ENCODE measurements around the gene TRPM1.

Gene TRPM1

DNA sequence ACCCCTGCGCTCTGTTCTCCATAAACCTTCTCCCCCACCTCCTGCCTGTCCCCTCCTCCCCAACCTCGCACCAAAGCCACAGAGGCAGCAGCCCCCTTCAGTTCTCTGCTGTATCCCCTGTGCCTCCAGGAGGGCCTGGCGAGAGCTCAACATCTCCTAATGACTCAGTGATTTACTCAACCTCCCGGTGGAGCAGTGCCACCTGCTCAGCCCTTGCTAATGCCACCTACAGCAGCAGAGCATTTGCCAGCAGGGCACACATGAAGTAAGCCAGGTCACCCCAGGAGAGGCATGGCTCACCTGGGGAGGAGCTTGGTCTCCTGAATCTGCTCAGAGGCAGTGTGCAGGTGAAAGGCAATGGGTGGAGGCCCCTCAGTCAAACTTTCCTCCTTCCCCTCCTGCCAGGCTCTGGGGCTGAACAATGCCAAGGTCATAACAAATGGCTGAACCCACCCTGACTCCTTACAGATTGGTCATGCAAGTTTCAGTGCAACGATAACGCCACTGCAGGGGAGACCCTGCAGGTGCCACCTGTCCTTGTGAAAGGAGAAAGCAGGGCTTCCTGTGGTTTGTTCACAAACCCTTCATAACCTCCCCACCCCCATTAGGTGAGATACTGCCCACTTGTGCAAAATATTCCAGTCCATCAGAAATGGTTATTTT is 19.8 kb downstream of the TRPM1 start:
- no peak for FAIRE-seq

DNA sequence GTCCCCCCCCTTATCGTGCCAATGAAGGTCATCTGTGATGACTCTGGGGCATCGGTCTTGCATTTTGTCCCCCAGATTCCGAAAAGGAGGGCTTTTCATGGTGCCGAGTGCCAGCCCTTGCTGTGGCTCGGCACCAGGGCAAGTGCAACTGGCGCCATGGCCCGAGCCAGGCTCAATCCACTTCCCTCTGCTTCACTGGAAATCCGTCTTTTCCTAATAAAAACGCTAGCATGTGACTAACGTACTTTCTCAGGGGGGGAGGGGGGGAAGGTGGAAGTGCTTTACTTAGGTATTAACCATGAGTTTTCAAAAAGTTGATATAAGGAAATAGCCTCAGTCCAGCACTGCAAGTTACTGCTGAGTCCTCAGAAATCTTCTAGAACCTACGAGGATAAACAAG is 20.5 kb downstream of the TRPM1 start:
- FAIRE-seq: no peak

DNA sequence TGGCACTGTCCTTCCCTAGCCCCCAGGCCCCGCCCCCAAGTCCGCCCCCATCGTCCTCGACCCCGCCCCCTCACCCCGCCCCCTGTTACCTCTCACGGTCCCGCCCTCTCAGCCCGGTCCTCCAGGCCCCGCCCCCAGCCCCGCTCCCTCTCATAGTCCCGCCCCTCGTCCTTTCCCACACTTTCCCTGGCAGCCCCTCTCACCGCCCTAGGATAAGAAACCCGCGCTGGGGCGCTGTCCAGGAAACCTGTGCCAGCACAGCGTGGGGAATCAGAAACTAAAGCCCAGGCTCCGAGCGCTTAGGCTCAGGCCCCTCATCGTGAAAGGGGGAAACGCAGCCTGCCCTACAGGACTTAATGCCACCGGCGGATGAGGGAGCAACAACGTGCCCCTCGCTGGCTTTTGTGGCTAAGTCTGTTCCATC is 20.9 kb downstream of the TRPM1 start:
- FAIRE-seq: no peak

DNA sequence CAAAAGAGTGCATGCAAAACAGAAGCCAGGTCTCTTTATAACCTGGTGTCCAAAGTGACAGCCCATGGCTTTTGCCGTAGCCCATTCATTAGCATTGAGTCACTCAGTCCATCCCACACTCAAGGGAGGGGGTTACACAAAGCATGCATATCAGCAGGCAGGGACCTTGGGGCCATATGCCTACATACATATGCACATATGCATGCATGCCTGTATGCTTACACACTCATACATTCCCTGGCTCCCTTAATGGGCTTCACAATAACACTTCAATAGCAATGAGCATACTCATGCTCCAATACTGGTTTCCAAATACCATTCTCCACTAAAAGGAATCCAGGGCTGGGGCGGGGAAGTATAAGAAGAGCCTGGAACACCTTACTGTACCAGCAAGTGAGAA is 22.0 kb downstream of the TRPM1 start:
- FAIRE-seq: no peak

DNA sequence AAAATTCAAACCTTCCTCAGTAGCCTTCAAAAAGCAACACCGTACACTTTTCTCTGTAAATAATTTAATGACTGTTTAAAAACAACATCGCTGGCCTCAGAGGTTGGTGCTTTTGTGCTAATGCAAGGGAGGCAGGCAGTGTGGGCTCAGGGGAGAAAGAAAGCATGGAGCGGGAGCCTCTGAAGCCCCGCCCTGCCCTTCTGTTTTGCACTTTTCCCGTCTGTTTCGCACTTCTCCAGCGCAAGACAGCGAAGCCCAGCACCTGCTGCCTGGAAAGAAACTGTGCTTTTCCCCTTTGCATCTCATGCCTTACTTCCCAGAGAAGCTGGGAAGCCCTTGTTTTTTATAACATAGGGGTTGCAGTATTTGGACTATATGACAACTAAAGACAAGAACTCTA is 23.1 kb downstream of the TRPM1 start:
- FAIRE-seq: no peak

DNA sequence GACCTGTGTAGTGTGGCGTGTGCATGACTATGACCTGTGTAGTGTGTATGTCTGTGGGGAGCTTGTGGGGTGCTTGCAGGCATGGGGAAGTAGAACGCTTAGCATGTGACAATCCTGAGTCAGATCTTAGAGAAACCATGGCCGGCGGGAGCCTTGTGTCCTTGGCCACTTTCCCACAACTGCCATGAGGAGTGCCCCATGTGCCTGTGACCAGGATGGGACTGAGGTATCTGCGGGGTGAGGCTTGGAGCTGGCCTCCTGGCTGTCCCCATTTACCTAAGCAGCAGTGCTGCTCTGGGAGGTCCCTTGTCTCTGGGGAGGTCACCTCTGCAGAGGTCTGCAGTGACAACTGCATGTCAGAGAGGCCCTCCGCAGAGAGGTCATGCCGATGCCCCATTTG is 23.6 kb downstream of the TRPM1 start:
- FAIRE-seq: no peak

DNA sequence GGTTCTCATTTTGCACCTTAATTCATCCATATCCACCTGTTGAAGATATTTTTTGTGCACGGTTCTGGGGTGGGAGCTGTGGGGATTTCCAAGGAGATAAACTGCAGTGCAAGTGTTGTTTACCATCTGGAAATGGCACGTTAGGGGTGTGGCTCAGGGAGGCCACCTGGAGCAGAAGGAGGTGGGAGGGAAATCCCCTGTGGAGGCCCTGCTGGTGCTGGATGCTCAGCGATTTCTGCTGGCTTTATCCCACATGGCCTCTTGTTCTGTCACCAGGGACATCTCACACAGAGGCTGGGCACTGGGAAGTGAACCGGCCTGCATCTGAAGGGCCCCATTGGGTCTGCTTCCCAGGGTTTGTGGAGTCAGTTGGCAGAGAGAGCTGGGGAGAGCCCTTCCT is 24.3 kb downstream of the TRPM1 start:
- no peak for FAIRE-seq

DNA sequence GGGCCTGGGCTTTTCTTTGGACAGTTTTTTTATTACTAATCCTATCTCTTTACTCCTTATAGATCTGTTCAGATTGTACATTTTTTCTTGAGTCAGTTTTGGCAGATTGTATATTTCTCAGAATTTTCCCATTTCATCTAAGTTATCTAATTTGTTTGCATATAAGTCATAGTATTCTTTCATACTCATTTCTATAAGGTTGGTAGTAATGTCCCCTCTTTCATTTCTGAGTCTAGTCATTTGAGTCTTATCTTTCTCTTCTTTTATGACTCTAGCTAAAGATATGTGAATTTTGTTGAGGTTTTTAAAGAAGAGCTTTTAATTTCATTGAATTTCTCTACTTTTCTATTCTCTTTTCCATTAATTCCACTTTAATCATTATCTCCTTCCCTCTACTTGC is 27.2 kb downstream of the TRPM1 start:
- no peak for FAIRE-seq

DNA sequence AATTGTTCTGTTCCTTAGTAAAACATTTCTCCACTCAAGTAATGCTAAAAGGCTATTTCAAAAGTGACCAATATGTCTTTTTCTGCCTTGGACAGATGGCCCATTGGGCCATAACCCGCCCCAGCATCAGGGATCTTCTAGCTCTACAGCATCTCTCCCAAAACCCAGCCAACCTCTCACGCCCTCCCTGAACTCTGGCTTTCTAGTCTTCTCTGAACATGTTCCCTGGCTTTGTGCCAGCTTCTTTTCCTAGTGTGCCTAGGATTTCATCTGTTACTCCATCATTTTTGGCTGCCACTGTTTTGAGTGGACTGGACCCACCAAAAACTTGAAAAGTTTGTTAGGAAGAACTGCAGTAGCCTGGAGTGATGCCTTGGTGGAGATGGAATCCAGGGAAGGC is 30.7 kb downstream of the TRPM1 start:
- FAIRE-seq: no peak

DNA sequence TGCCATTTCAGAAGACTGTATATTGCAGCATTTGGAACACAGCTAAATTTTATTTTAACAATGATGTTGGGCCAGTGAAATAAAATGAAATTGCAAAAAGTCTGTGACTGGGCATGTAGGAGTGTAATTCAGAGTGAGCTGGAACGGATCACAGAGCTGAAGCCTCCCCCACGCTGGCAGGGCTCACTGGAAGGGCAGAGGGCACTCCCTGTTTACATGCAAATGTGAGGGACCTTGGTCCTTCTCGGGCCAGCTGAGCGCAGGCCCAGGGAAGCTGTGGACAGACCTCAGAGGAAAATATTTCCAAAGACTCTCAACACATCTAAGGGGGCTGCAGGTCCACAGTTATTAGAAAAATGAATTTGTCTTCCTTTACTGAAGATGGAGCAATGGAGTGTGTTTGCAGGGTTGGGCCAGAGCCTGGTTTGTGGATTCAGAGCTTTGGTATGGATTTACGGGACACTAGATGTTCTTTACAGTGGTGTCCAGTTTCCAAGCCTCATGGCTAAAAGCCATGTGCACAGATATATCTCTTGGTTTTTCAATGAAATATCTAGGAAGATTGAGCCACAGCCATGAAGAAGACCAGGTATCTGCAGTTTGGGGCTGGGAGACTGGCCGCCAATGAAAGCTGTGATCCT is 32.0 kb downstream of the TRPM1 start:
- FAIRE-seq: no peak

DNA sequence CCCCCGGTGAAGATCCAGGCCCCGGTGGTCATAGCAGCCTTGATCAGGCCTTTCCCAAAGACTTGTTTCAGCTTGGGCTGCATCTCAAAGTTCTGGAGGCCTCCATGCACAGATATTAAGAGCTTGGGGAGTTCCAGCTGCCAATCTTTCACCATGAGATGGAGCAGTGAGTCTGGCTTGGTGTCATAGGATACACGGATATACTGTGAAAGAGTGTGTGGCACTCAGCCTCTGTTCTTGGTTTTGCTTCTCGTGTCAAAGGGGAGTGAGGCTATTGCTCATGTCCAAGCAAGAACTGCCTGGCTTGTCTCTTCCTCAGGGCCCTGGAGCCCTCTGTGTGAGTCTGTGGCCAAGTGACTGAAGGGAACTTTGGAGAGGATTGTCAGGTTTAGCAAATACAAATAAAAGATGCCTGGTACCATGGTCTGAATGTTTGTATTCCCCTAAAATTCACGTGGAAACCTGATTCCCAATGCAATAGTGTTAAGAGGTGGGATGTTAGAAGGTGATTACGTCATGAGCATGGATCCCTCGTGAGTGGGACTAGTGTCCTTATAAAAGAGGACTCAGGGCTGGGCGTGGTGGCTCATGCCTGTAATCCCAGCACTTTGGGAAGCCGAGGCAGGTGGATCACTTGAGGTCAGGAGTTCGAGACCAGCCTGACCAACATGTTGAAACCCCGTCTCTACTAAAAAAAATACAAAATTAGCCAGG is 33.5 kb downstream of the TRPM1 start:
- no peak for FAIRE-seq

DNA sequence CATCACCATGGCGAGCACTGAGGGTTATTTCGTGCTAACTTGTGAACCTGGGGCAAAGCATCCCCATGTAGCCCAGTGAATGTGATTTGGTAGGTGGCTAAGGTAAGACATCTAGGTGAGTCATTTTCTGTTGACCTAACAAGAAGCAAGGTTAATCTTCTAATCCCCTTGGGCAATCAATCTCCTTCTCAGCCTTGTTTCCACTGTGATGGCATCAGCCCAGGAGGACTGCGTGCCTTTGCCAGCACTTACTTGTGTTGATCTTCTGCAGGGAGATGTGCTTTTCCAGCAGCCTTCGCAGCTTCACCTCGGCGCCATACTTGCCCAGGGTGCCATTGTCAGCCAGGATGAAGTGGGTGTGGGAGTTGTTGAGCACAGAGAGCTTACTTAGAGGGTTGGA is 35.7 kb downstream of the TRPM1 start:
- no peak for FAIRE-seq

DNA sequence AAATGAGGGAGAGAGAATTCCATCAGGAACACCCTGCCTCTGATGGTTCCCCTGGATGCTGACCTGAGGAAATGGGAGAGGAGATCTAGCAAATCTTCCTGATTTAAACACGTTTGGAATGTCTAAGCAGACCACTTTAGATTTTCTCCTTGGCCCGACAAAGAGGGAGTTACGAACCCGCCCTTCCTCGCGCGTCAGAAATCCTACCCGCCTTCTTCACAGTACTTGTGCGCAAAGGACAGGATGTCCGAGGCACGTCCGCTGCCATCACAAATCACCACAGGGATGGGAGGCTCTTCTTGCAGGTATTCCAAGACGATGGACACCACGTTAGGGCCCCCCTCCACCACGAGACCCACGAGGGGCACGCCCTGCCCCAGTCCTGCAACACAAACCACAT is 38.6 kb downstream of the TRPM1 start:
- FAIRE-seq: no peak

DNA sequence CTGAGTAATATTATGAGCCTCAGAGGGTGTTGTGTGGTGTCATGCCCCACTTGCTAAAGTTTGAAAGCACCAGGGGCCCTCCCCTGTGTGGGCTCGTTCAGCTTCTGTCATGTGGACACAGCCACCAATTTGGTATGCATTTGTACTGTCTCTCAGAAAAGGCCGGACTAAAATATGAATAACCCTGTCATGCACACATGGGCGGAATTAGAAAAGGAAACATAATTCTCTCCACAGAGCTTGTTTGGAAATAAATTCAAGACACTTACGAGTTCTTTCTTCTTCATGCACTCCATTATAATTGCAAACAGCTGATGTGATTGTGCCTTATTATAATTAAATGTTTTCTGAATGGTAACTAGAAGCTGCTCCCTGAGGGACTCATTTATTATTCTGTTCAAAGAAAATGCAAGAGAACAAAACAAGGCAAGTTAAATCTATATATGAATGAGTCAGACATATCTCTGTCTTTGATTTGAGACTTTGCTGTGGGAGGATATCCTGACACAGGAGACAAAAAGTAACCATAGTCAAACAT is 39.1 kb downstream of the TRPM1 start:
- no peak for FAIRE-seq

DNA sequence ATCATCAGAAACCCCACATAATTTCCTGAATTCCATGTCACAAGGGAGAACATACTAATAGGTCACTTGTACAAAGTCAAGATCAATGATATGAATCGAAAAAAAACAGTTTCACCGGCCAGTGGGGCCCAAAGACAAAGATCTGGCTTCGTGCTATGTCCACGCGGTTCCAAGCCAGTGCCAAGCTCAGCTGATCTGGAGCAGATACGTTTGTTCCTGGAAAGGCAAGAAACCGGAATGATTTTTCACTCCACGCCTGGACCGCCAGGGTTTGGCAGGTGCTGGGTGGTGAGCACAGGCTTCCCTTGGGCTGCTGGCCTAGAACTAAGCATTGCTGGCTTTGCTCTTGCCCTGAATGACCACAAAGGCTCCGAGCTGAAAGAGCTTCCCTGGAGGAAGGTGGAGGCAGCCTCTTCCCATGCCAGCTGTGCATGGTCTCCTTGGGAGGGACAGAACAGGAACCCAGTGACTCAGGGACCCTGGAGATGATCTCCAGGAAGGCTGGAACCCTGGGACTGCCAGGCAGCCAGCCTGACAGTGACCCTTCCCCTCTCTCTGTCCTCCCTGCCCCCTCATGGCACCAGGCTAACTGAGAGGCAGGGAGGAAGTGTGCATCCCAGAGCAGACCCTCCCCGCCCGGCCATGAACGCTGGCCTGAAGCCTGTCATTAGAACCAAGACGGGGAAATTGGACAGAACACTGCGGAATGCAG is 40.9 kb downstream of the TRPM1 start:
- FAIRE-seq: no peak

DNA sequence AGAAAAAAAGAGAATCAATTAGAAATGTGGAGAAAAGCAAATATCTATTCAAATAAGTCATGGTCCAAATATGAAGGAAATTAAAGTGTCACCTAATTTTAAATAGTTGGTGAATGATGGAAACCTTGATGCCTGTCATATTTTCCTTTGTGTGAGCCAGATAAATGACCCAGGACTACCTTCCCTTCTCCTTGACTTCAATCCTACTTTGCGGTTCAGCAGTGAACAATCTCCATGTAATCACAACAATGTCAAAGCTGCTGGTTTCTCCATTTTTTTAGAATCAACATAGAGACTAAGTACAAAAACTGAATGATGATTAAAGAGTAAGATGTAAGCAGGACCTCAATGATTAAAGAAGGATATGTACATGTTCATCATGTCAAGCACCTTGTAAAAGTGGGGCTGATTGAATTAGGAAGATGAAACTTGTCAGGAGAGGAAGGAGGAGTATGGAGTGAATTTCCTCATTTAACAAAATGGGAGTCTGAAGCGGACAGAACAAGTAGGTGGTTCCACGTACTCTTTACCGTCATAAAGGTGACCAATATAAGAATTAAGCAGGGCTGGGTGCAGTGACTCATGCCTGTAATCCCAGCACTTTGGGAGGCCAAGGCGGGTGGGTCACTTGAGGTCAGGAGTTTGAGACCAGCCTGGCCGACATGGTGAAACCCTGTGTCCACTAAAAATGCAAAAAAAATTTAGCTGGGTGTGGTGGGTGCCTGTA is 43.1 kb downstream of the TRPM1 start:
- FAIRE-seq: no peak

DNA sequence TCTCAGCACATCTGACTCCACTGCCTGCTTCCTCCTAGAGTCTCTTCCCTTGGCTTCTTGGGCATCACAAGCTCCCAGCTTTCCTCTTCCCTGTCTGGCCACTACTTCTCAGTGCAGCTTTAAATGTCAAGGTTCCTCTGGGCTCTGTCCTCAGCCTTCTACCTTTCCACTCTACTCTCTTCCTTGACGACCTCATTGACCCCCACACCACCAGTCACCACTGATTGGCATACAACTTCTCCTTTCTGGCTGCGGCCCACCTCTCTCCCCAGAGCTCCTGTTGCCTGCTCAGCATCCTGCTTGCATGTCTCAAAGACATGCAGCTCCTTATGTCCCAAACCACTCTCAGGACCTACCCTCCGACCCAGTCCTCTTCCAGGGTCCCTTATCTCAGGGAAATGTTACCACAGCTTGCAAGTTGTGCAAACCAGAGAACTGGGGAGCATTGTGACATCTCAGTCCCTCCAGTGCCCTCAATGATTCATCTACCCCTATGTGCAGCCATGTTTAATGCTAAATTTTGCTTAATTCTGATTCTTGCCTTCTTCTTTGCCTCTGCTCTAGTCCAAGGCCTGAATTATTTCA is 49.9 kb downstream of the TRPM1 start:
- FAIRE-seq: no peak

DNA sequence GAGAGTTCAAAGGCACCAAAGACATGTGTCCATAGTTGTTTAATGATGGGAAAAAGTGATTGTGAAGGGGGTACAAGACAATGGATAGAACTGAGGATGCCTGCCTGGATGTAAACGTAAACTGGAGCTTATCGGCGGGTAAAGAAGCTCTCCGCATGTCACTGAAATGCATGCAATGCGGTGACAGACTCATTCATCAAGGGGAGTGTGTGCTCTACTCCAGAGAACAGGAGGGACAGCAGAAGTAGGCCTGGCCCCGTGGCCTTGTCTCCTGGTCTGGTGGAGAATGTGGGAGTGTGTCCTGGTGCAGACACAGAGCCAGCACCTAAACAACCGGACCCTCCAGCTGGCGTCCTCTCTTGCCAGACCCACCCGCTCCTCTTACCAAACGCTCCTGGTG is 50.6 kb downstream of the TRPM1 start:
- FAIRE-seq: no peak

DNA sequence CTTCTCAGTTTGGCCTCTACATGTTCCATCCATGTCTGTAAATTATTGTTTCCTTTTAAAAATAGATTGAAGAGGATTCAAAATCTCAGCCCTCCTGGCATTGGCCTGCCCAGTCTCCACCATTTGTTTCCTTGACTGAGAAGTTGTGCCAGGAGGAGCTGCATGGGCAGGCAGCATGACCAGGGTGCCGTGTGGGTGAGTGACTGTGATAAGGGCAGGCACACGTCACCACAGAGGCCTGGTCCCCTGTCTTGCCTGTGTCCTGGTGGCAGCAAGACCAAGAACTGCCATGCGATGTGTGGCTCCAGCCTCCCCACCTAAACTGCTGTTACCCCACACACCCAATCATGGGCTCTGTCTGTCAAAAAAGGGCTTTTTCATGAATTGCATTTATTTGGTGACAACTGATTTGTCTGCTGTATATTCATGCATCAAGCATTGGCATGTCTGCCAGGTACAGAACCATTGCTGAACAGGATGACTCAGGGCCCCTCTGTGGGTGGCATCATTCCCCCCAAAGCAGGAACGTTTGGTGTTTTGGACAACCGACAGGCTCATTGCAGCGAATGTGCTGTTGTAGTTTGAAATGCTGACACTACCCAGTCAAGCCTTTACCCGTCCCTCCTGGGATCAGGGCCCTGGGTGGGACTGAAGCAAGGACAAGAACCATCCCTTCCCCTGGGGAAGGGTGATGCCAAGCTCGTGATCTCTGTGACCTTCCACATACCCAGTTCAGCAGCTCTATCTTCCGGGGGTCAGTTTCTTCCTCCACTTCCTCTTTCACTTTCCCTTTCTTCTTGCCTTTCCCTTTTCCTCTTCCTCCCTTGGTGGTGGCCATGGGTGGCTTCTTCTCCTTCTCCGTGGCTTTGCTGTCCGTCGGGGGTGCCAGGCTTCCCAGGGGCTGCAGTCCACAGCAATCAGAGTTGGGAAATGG is 51.6 kb downstream of the TRPM1 start:
- no peak for FAIRE-seq

DNA sequence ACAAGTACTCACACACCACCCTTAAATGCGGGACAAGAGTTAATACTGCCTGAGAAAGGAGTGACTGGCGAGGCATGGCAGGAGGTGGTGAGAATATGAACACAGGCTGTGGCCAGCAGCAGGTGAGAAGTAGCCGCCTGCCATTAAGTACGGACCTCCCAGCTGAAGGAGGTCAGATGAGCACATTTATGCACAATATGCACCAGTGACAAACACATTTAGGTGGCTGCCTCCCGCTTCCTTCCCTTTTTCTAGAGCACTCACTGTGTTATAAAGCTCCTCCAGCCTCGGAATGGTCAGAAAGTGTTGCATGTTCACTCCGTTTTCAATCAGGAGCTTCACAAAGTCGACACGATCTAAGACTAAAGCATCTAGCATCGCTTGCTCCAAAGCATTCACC is 52.4 kb downstream of the TRPM1 start:
- no peak for FAIRE-seq

DNA sequence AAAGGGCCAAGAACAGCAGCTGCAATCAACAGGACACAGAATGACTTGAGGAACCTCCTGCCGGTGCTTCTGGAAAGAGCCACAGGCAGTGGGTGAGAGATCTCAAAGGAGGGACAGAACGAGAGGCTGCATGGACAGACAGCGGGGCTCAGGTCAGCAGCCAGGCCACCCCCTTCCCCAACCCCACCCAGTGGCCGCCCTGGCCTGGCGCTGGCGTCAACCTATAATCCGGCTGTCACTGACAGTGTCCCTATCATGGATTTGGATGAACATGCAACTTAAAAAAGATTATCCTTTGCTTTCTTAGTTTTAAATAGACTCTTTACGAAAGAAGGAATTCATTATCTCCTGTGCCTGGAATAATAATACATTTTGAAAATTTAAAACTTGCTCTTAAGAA is 54.1 kb downstream of the TRPM1 start:
- no peak for FAIRE-seq
